ENCODE measurements around the gene CDK5RAP2.

CDK5RAP2 gene

GRCh38 chr9:120385606-120386389, 194.2 kb downstream of the CDK5RAP2 start:
- no peak for DNase-seq (ENCODE audit: low read depth, low spot score)

- DNase-seq (ENCODE audit: low read depth, low spot score) = no peak
These were observed 195.1 kb downstream of the CDK5RAP2 start for GRCh38 chr9:120384925-120385272.

GRCh38 chr9:120383999-120384924, 195.7 kb downstream of the CDK5RAP2 start:
- DNase-seq (ENCODE audit: low read depth, low spot score) = no peak

GRCh38 chr9:120383611-120383998, 196.4 kb downstream of the CDK5RAP2 start:
- no peak for DNase-seq (ENCODE audit: low read depth, low spot score)

- DNase-seq (ENCODE audit: low read depth, low spot score) = no peak
These were observed 197.5 kb downstream of the CDK5RAP2 start for GRCh38 chr9:120382453-120382852.

- DNase-seq (ENCODE audit: low read depth, low spot score) = no peak
These were observed 198.1 kb downstream of the CDK5RAP2 start for GRCh38 chr9:120381839-120382238.

GRCh38 chr9:120379611-120380010, 200.4 kb downstream of the CDK5RAP2 start:
- DNase-seq (ENCODE audit: low read depth, low spot score) = no peak

- DNase-seq (ENCODE audit: low read depth, low spot score) = no peak
These were observed 201.3 kb downstream of the CDK5RAP2 start for GRCh38 chr9:120378680-120379079.

GRCh38 chr9:120377268-120378159, 202.5 kb downstream of the CDK5RAP2 start:
- DNase-seq (ENCODE audit: low read depth, low spot score) = no peak

- no peak for DNase-seq (ENCODE audit: low read depth, low spot score)
These were observed 203.9 kb downstream of the CDK5RAP2 start for GRCh38 chr9:120376101-120376500.

- no peak for DNase-seq (ENCODE audit: low read depth, low spot score)
These were observed 204.7 kb downstream of the CDK5RAP2 start for GRCh38 chr9:120375316-120375715.

- no peak for DNase-seq (ENCODE audit: low read depth, low spot score)
These were observed 205.2 kb downstream of the CDK5RAP2 start for GRCh38 chr9:120374817-120375216.

GRCh38 chr9:120374239-120374638, 205.7 kb downstream of the CDK5RAP2 start:
- no peak for DNase-seq (ENCODE audit: low read depth, low spot score)

- DNase-seq (ENCODE audit: low read depth, low spot score) = no peak
These were observed 207.9 kb downstream of the CDK5RAP2 start for GRCh38 chr9:120372040-120372439.

GRCh38 chr9:120369608-120370220, 210.3 kb downstream of the CDK5RAP2 start:
- no peak for DNase-seq (ENCODE audit: low read depth, low spot score)

- DNase-seq (ENCODE audit: low read depth, low spot score) = no peak
These were observed 211.2 kb downstream of the CDK5RAP2 start for GRCh38 chr9:120368799-120369198.

GRCh38 chr9:120366644-120367019, 213.3 kb downstream of the CDK5RAP2 start:
- DNase-seq (ENCODE audit: low read depth, low spot score) = peak; percentile 47

GRCh38 chr9:120365386-120365785, 214.6 kb downstream of the CDK5RAP2 start:
- DNase-seq (ENCODE audit: low read depth, low spot score) = no peak

GRCh38 chr9:120363697-120364096, 216.3 kb downstream of the CDK5RAP2 start:
- no peak for DNase-seq (ENCODE audit: low read depth, low spot score)

- DNase-seq (ENCODE audit: low read depth, low spot score) = no peak
These were observed 217.5 kb downstream of the CDK5RAP2 start for GRCh38 chr9:120362446-120362845.

- DNase-seq (ENCODE audit: low read depth, low spot score) = no peak
These were observed 218.4 kb downstream of the CDK5RAP2 start for GRCh38 chr9:120361551-120361950.
